ENCODE data around the gene IDH2. TPM values are rescaled to one million over a fixed set of nuclear protein-coding genes. Genes with fewer than 3 reads are reported as not detected.
A peak's percentile ranks its signal among the peaks of the same experiment; 100 is the strongest.
"Not testable (repeated sequence)": the region's sequence is repeated elsewhere in the genome, so short reads cannot be mapped to it uniquely, and the experiment has no call there.

The IDH2 gene
- total RNA-seq (2021; fragmentation: NEBNext Ultra II Directional; extraction: Animal tissue kit (Norgen Biotek cat#: 25700)) = 10 to 100 TPM; 26.3 to 32.4 (median 28.9) TPM
- long read RNA-seq, transcript IDH2-201 (11 exons, 2,694 nt) = major isoform, 46 of 52 reads
- long read RNA-seq, partial matches to known transcripts = 3 of 52 reads
- long read RNA-seq, other reads (novel, unspliced or antisense) = 2 of 52 reads

DNA sequence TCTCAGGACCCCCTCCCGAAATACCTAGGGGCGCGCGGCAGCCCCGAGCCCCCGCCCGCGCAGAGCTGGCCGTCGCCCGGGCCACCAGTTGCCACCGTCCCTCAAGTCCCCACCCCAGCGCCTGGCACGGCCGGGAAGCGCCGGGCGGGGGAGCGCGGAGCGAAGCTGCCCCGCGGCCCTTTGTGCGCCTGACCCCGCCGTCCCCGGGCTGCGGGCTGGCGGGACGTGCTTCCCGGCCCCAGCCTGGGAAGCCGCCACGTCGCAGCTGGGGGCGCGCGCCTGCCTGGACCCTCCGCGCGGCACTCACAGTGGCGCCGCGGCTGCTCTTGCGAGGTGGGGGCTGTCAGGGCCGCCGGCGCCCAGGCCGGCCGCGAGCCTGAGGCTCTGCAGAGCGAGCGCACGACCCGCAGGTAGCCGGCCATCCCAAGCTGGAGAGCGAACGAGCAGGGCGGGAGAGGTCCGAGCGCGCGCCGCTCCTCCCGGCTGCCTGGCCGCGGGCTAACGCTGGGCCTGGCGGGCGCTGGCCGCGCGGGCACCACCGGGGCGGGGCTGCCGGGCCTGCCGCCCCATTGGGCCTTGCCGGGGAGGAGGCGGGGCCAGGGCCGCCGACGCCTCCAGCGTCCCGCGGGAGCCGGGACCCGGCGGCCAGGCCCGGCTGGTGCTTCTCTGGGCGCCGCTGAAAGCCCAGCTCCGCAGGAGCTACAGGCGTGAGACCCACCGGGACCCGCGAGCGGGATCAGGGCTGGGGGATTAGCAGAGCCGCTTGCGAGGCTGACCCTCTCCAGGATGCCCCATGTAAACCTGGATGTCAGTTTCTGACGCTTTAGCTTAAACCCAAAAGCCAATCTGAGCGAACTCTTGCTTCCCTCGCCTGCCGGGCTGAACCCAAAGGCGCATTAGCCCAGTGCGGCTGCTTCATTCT is at the start of gene IDH2:
TSS of gene IDH2 (minus strand) at position 500 of the 922 bp plus-strand sequence. CDS start at position 422, 78 bp downstream.
- H3K9me3 Mint-ChIP-seq = no peaks in the 10 kb centered on the region
- peaks cover 3% of the 10 kb centered on the region for H3K27me3 Mint-ChIP-seq (ENCODE audit: insufficient read depth)
- TF ChIP-seq, protein P1, sequence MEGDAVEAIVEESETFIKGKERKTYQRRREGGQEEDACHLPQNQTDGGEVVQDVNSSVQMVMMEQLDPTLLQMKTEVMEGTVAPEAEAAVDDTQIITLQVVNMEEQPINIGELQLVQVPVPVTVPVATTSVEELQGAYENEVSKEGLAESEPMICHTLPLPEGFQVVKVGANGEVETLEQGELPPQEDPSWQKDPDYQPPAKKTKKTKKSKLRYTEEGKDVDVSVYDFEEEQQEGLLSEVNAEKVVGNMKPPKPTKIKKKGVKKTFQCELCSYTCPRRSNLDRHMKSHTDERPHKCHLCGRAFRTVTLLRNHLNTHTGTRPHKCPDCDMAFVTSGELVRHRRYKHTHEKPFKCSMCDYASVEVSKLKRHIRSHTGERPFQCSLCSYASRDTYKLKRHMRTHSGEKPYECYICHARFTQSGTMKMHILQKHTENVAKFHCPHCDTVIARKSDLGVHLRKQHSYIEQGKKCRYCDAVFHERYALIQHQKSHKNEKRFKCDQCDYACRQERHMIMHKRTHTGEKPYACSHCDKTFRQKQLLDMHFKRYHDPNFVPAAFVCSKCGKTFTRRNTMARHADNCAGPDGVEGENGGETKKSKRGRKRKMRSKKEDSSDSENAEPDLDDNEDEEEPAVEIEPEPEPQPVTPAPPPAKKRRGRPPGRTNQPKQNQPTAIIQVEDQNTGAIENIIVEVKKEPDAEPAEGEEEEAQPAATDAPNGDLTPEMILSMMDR (IDR thresholded peaks at IDR 0.05) = no peak; the same call in 1 of the 2 replicates
- peaks cover 62% of the 10 kb centered on the region for H3K4me1 Mint-ChIP-seq (ENCODE audit: low read depth)
- H3K27ac Mint-ChIP-seq = peak within 1 kb of the TSS; percentile 38; the same call in 1 of the 2 replicates
- H3K4me3 Mint-ChIP-seq = peak within 1 kb of the TSS; percentile 79
- no peaks in the 10 kb centered on the region for H3K36me3 Mint-ChIP-seq (ENCODE audit: low read depth)
- peak; percentile 50 for DNase-seq

DNA sequence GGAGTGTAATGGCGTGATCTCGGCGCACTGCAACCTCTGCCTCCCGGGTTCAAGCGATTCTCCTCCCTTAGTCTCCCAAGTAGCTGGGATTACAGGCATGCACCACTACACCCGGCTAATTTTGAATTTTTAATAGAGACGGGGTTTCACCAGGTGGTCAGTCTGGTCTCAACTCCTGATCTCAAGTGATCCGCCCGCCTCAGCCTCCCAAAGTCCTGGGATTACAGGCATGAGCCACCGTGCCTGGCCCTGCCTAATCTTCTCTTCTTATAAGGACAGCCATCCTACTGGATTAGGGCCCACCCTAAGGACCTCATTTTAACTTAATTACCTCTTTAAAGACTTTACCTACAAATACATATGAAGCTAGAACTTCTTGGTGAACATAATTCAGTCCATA is 48.3 kb upstream of the IDH2 start:
- H3K4me3 Mint-ChIP-seq; H3K27me3 Mint-ChIP-seq (ENCODE audit: insufficient read depth); H3K9me3 Mint-ChIP-seq; H3K27ac Mint-ChIP-seq; DNase-seq; H3K36me3 Mint-ChIP-seq (ENCODE audit: low read depth): not testable (repeated sequence)
- peaks cover 33% of the 10 kb centered on the region for H3K4me1 Mint-ChIP-seq (ENCODE audit: low read depth)

DNA sequence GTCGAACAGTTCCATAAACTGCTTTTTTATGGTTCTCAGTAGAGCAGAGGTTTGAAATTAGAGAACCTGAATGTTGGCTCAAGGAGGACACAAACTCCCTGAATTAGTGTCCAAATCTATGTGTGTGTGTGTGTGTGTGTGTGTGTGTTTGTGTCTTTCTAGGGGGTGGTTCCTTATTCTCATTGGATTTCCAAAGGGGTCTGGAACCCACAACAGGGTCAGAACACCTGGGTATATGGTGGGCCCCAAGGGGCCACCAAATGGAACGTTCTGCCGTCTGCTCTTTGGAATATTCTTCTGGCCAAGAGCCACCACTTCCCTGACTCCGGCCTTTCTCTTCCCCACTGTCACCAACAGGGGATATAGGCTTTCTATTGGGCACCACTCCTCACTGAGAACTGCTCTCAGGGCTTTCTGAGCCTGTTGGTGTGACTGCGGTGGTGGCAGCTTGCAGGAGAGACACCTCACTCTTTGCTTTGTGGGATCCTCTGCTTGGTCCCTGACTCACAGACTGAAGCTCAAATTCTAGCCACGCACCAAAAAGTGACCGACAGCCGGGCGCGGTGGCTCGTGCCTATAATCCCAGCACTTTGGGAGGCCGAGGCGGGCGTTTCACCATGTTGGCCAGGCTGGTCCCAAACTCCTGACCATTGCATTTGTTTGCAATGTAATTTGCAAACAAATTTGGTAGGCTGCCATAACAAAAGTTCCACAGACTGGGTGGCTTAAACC is 47.5 kb upstream of the IDH2 start:
- Mint-ChIP-seq H3K4me1 (ENCODE audit: low read depth) (peaks cover 26% of the 10 kb centered on the region), H3K36me3 (ENCODE audit: low read depth) (no peaks in the 10 kb centered on the region), H3K27ac (no peak overlapping the region), H3K27me3 (ENCODE audit: insufficient read depth) (peaks cover 2% of the 10 kb centered on the region; the same call in 1 of the 2 replicates), H3K4me3 (no peak overlapping the region), H3K9me3 (no peaks in the 10 kb centered on the region)
- TF ChIP-seq, protein P1 (IDR thresholded peaks at IDR 0.05) = no peak
- DNase-seq = no peak

DNA sequence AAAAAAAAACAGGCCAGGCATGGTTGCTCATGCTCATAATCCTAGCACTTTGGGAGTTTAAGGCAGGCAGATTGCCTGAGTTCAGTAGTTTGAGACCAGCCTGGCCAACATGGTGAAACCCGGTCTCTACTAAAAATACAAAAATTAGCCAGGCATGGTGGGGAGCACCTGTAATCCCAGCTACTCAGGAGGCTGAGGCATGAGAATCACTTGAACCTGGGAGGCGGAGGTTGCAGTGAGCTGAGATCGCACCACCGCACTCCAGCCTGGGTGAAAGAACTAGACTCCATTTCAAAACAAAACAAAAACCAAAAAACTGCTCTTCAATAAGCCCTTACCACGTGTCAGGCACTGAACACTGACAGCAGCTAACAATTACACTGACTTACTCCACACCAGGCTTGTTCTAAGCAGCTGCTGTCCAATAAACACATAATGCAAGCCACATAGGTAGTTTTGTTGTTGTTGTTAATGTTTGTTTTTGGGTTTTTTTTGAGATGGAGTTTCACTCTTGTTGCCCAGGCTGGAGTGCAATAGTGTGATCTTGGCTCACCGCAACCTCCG is 44.0 kb upstream of the IDH2 start:
- H3K4me1 Mint-ChIP-seq (ENCODE audit: low read depth) = peaks cover 20% of the 10 kb centered on the region
- not testable (repeated sequence) for H3K36me3 Mint-ChIP-seq (ENCODE audit: low read depth); H3K4me3 Mint-ChIP-seq; H3K27ac Mint-ChIP-seq; H3K27me3 Mint-ChIP-seq (ENCODE audit: insufficient read depth); H3K9me3 Mint-ChIP-seq; DNase-seq

DNA sequence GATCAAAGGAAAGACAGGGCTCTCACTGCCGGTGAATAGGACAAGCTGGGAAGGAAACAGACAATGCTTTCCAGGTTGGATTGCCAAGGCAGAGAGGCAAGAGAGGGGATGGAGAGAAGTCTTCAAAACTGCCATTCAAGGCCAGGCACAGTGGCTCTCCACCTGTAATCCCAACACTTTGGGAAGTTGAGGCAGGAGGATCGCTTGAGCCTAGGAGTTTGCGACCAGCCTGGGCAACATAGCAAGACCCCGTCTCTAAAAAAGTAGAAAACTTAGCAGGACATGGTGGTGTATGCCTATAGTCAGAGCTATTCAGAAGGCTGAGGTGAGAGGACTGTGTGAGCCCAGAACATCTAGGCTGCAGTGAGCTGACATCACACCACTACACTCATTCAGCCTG is 43.5 kb upstream of the IDH2 start:
- no peak overlapping the region for H3K27ac Mint-ChIP-seq
- no peaks in the 10 kb centered on the region for H3K9me3 Mint-ChIP-seq
- DNase-seq = no peak
- no peak overlapping the region for H3K4me3 Mint-ChIP-seq
- peaks cover 23% of the 10 kb centered on the region for H3K4me1 Mint-ChIP-seq (ENCODE audit: low read depth)
- H3K27me3 Mint-ChIP-seq (ENCODE audit: insufficient read depth) = peaks cover 5% of the 10 kb centered on the region
- H3K36me3 Mint-ChIP-seq (ENCODE audit: low read depth) = no peaks in the 10 kb centered on the region
- TF ChIP-seq, protein P1 (IDR thresholded peaks at IDR 0.05) = no peak

DNA sequence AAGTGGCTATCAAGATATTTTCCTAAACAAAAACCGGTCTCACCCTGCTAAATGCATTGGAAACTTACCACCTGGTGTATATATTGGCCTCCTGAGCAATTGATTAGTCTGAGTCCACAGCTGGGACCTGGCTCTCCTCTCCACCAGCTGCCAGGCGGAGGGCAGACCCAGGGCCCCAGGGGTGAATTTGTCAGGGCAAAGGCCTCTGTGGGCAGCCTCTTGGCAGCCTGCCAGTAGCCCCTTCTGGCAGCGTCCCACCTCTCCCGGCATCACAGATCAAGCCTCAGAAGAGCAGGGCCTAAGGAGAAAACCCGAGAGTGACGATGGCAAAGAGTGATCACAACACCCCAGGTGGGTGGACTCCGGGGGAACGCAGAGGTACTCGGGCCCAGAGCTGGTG is 43.0 kb upstream of the IDH2 start:
- DNase-seq = no peak
- H3K4me3 Mint-ChIP-seq = no peak overlapping the region
- TF ChIP-seq, protein P1 (IDR thresholded peaks at IDR 0.05) = no peak
- H3K4me1 Mint-ChIP-seq (ENCODE audit: low read depth) = peaks cover 23% of the 10 kb centered on the region
- no peaks in the 10 kb centered on the region for H3K36me3 Mint-ChIP-seq (ENCODE audit: low read depth)
- no peak overlapping the region for H3K27ac Mint-ChIP-seq
- H3K9me3 Mint-ChIP-seq = no peaks in the 10 kb centered on the region
- H3K27me3 Mint-ChIP-seq (ENCODE audit: insufficient read depth) = peaks cover 5% of the 10 kb centered on the region
